Measurements from ENCODE around the gene MYO16. TPM values are rescaled to one million over a fixed set of nuclear protein-coding genes. Genes with fewer than 3 reads are reported as not detected.

MYO16 gene
- total and polyA plus RNA-seq, 2 donors, result 0.16 to 0.19 TPM

- Histone ChIP-seq H3K4me3 (ENCODE audit: low read length in 2 of 2) (no peak overlapping the region), H3K36me3 (ENCODE audit: control insufficient read depth in 2 of 2, insufficient read depth in 2 of 2, low read length in 1 of 2) (no peaks in the 10 kb centered on the region), H3K9me3 (ENCODE audit: control insufficient read depth in 2 of 2, insufficient read depth in 1 of 2, low read length in 1 of 2) (no peaks in the 10 kb centered on the region), H3K27ac (ENCODE audit: low read depth in 1 of 2, low read length in 1 of 2) (no peak overlapping the region), H3K4me1 (ENCODE audit: control insufficient read depth in 2 of 2, insufficient read depth in 2 of 2, low read length in 2 of 2) (no peaks in the 10 kb centered on the region), H3K27me3 (ENCODE audit: control insufficient read depth in 2 of 2, insufficient read depth in 1 of 2, low read length in 1 of 2) (no peaks in the 10 kb centered on the region)
- DNase-seq (ENCODE audit: low read depth in 6 of 9, low spot score in 9 of 9), result no peak
- 86% methylated on average over 11 of the region's 11 CpGs for WGBS
These were observed 553.5 kb downstream of the MYO16 start for GRCh38 chr13:109182777-109183465.

GRCh38 chr13:109191413-109191812 lies 562.0 kb downstream of the MYO16 start:
- H3K4me1 ChIP-seq (ENCODE audit: control insufficient read depth in 2 of 2, insufficient read depth in 2 of 2, low read length in 2 of 2), result no peaks in the 10 kb centered on the region
- WGBS, result 88% methylated on average over 3 of the region's 3 CpGs
- no peak overlapping the region for H3K4me3 ChIP-seq (ENCODE audit: low read length in 2 of 2)
- H3K27me3 ChIP-seq (ENCODE audit: control insufficient read depth in 2 of 2, insufficient read depth in 1 of 2, low read length in 1 of 2), result no peaks in the 10 kb centered on the region
- no peaks in the 10 kb centered on the region for H3K36me3 ChIP-seq (ENCODE audit: control insufficient read depth in 2 of 2, insufficient read depth in 2 of 2, low read length in 1 of 2)
- no peaks in the 10 kb centered on the region for H3K9me3 ChIP-seq (ENCODE audit: control insufficient read depth in 2 of 2, insufficient read depth in 1 of 2, low read length in 1 of 2)
- DNase-seq (ENCODE audit: low read depth in 6 of 9, low spot score in 9 of 9), result no peak
- no peak overlapping the region for H3K27ac ChIP-seq (ENCODE audit: low read depth in 1 of 2, low read length in 1 of 2)

GRCh38 chr13:109192306-109192705 lies 562.9 kb downstream of the MYO16 start:
- H3K36me3 ChIP-seq (ENCODE audit: control insufficient read depth in 2 of 2, insufficient read depth in 2 of 2, low read length in 1 of 2), result no peaks in the 10 kb centered on the region
- DNase-seq (ENCODE audit: low read depth in 6 of 9, low spot score in 9 of 9), result no peak
- no peak overlapping the region for H3K4me3 ChIP-seq (ENCODE audit: low read length in 2 of 2)
- H3K9me3 ChIP-seq (ENCODE audit: control insufficient read depth in 2 of 2, insufficient read depth in 1 of 2, low read length in 1 of 2), result no peaks in the 10 kb centered on the region
- no peak overlapping the region for H3K27ac ChIP-seq (ENCODE audit: low read depth in 1 of 2, low read length in 1 of 2)
- H3K4me1 ChIP-seq (ENCODE audit: control insufficient read depth in 2 of 2, insufficient read depth in 2 of 2, low read length in 2 of 2), result no peaks in the 10 kb centered on the region
- no peaks in the 10 kb centered on the region for H3K27me3 ChIP-seq (ENCODE audit: control insufficient read depth in 2 of 2, insufficient read depth in 1 of 2, low read length in 1 of 2)

GRCh38 chr13:109196948-109197347 lies 567.5 kb downstream of the MYO16 start:
- no peak for DNase-seq (ENCODE audit: low read depth in 6 of 9, low spot score in 9 of 9)
- H3K27ac ChIP-seq (ENCODE audit: low read depth in 1 of 2, low read length in 1 of 2), result no peak overlapping the region
- no peaks in the 10 kb centered on the region for H3K27me3 ChIP-seq (ENCODE audit: control insufficient read depth in 2 of 2, insufficient read depth in 1 of 2, low read length in 1 of 2)
- H3K9me3 ChIP-seq (ENCODE audit: control insufficient read depth in 2 of 2, insufficient read depth in 1 of 2, low read length in 1 of 2), result no peaks in the 10 kb centered on the region
- H3K4me1 ChIP-seq (ENCODE audit: control insufficient read depth in 2 of 2, insufficient read depth in 2 of 2, low read length in 2 of 2), result no peaks in the 10 kb centered on the region
- WGBS, result 90% methylated on average over 9 of the region's 9 CpGs
- H3K4me3 ChIP-seq (ENCODE audit: low read length in 2 of 2), result no peak overlapping the region
- H3K36me3 ChIP-seq (ENCODE audit: control insufficient read depth in 2 of 2, insufficient read depth in 2 of 2, low read length in 1 of 2), result no peaks in the 10 kb centered on the region

GRCh38 chr13:109198585-109198984 lies 569.2 kb downstream of the MYO16 start:
- H3K9me3 ChIP-seq (ENCODE audit: control insufficient read depth in 2 of 2, insufficient read depth in 1 of 2, low read length in 1 of 2), result no peaks in the 10 kb centered on the region
- H3K27me3 ChIP-seq (ENCODE audit: control insufficient read depth in 2 of 2, insufficient read depth in 1 of 2, low read length in 1 of 2), result no peaks in the 10 kb centered on the region
- WGBS, result 94% methylated on average over 3 of the region's 3 CpGs
- no peak for DNase-seq (ENCODE audit: low read depth in 6 of 9, low spot score in 9 of 9)
- no peak overlapping the region for H3K4me3 ChIP-seq (ENCODE audit: low read length in 2 of 2)
- H3K27ac ChIP-seq (ENCODE audit: low read depth in 1 of 2, low read length in 1 of 2), result no peak overlapping the region
- H3K36me3 ChIP-seq (ENCODE audit: control insufficient read depth in 2 of 2, insufficient read depth in 2 of 2, low read length in 1 of 2), result no peaks in the 10 kb centered on the region
- H3K4me1 ChIP-seq (ENCODE audit: control insufficient read depth in 2 of 2, insufficient read depth in 2 of 2, low read length in 2 of 2), result no peaks in the 10 kb centered on the region

GRCh38 chr13:109199280-109199679 lies 569.9 kb downstream of the MYO16 start:
- 74% methylated on average over 4 of the region's 4 CpGs for WGBS
- Histone ChIP-seq H3K36me3 (ENCODE audit: control insufficient read depth in 2 of 2, insufficient read depth in 2 of 2, low read length in 1 of 2) (no peaks in the 10 kb centered on the region), H3K27me3 (ENCODE audit: control insufficient read depth in 2 of 2, insufficient read depth in 1 of 2, low read length in 1 of 2) (no peaks in the 10 kb centered on the region), H3K4me1 (ENCODE audit: control insufficient read depth in 2 of 2, insufficient read depth in 2 of 2, low read length in 2 of 2) (no peaks in the 10 kb centered on the region), H3K4me3 (ENCODE audit: low read length in 2 of 2) (no peak overlapping the region), H3K9me3 (ENCODE audit: control insufficient read depth in 2 of 2, insufficient read depth in 1 of 2, low read length in 1 of 2) (no peaks in the 10 kb centered on the region), H3K27ac (ENCODE audit: low read depth in 1 of 2, low read length in 1 of 2) (no peak overlapping the region)
- no peak for DNase-seq (ENCODE audit: low read depth in 6 of 9, low spot score in 9 of 9)

- H3K36me3 ChIP-seq (ENCODE audit: control insufficient read depth in 2 of 2, insufficient read depth in 2 of 2, low read length in 1 of 2), result no peaks in the 10 kb centered on the region
- H3K4me3 ChIP-seq (ENCODE audit: low read length in 2 of 2), result no peak overlapping the region
- H3K27me3 ChIP-seq (ENCODE audit: control insufficient read depth in 2 of 2, insufficient read depth in 1 of 2, low read length in 1 of 2), result no peaks in the 10 kb centered on the region
- H3K4me1 ChIP-seq (ENCODE audit: control insufficient read depth in 2 of 2, insufficient read depth in 2 of 2, low read length in 2 of 2), result no peaks in the 10 kb centered on the region
- H3K9me3 ChIP-seq (ENCODE audit: control insufficient read depth in 2 of 2, insufficient read depth in 1 of 2, low read length in 1 of 2), result no peaks in the 10 kb centered on the region
- no peak for DNase-seq (ENCODE audit: low read depth in 6 of 9, low spot score in 9 of 9)
- WGBS, result 82% methylated on average over 1 of the region's 1 CpG
- H3K27ac ChIP-seq (ENCODE audit: low read depth in 1 of 2, low read length in 1 of 2), result no peak overlapping the region
These were observed 571.1 kb downstream of the MYO16 start for GRCh38 chr13:109200556-109200955.

GRCh38 chr13:109203587-109203986 lies 574.2 kb downstream of the MYO16 start:
- H3K4me1 ChIP-seq (ENCODE audit: control insufficient read depth in 2 of 2, insufficient read depth in 2 of 2, low read length in 2 of 2), result no peaks in the 10 kb centered on the region
- no peaks in the 10 kb centered on the region for H3K27me3 ChIP-seq (ENCODE audit: control insufficient read depth in 2 of 2, insufficient read depth in 1 of 2, low read length in 1 of 2)
- no peaks in the 10 kb centered on the region for H3K36me3 ChIP-seq (ENCODE audit: control insufficient read depth in 2 of 2, insufficient read depth in 2 of 2, low read length in 1 of 2)
- DNase-seq (ENCODE audit: low read depth in 6 of 9, low spot score in 9 of 9), result no peak
- WGBS, result 94% methylated on average over 3 of the region's 3 CpGs
- H3K9me3 ChIP-seq (ENCODE audit: control insufficient read depth in 2 of 2, insufficient read depth in 1 of 2, low read length in 1 of 2), result no peaks in the 10 kb centered on the region
- no peak overlapping the region for H3K27ac ChIP-seq (ENCODE audit: low read depth in 1 of 2, low read length in 1 of 2)
- H3K4me3 ChIP-seq (ENCODE audit: low read length in 2 of 2), result no peak overlapping the region

- Histone ChIP-seq H3K4me3 (ENCODE audit: low read length in 2 of 2) (no peak overlapping the region), H3K36me3 (ENCODE audit: control insufficient read depth in 2 of 2, insufficient read depth in 2 of 2, low read length in 1 of 2) (no peaks in the 10 kb centered on the region), H3K27ac (ENCODE audit: low read depth in 1 of 2, low read length in 1 of 2) (no peak overlapping the region), H3K9me3 (ENCODE audit: control insufficient read depth in 2 of 2, insufficient read depth in 1 of 2, low read length in 1 of 2) (no peaks in the 10 kb centered on the region), H3K4me1 (ENCODE audit: control insufficient read depth in 2 of 2, insufficient read depth in 2 of 2, low read length in 2 of 2) (no peaks in the 10 kb centered on the region), H3K27me3 (ENCODE audit: control insufficient read depth in 2 of 2, insufficient read depth in 1 of 2, low read length in 1 of 2) (no peaks in the 10 kb centered on the region)
- no peak for DNase-seq (ENCODE audit: low read depth in 6 of 9, low spot score in 9 of 9)
- WGBS, result 96% methylated on average over 2 of the region's 2 CpGs
These were observed 574.8 kb downstream of the MYO16 start for GRCh38 chr13:109204252-109204651.
